Myometrial cell (primary cell): ENCODE measurements around the gene PNMA1. TPM values are rescaled to one million over a fixed set of nuclear protein-coding genes. Genes with fewer than 3 reads are reported as not detected.

Experiments
- total RNA-seq: library from RNA; depleted of rRNA; stranded (reverse); fragments of >200 nt; gene quantifications from 2 replicates; pipeline ENCODE4 v1.2.3, GENCODE V29; 2015

PNMA1 gene
- 24.5 and 26.2 TPM in 2 replicates for total RNA-seq

GRCh38 chr14:73713803-73714655, at the start of gene PNMA1:
PNMA1 (minus strand) TSS chr14:73714384; CDS start chr14:73713639, 745 bp downstream.

Other genes starting within 250 kb of the PNMA1 start
- gene RIOX1, start 223.5 kb downstream of the PNMA1 start, total RNA-seq: 11.2 and 14.9 TPM in 2 replicates
- gene ACOT1, start 177.2 kb downstream of the PNMA1 start, total RNA-seq: 41.3 and 41.5 TPM in 2 replicates
- not detected in 2 replicates for gene HEATR4, start 155.4 kb downstream of the PNMA1 start, total RNA-seq
- gene ACOT2, start 145.2 kb downstream of the PNMA1 start, total RNA-seq: 57.2 and 61.4 TPM in 2 replicates
- 0.53 and 1.2 TPM in 2 replicates for gene ACOT4, start 122.5 kb downstream of the PNMA1 start, total RNA-seq
- not detected in 2 replicates for gene ACOT6, start 101.9 kb downstream of the PNMA1 start, total RNA-seq
- gene DNAL1, start 69.4 kb downstream of the PNMA1 start, total RNA-seq: 5.5 and 9.6 TPM in 2 replicates
- gene PTGR2, start 137.4 kb upstream of the PNMA1 start, total RNA-seq: 4.6 and 6.2 TPM in 2 replicates
- gene ZNF410, start 172.5 kb upstream of the PNMA1 start, total RNA-seq: 54.5 and 60.8 TPM in 2 replicates
- 3.4 and 4.6 TPM in 2 replicates for gene FAM161B, start 235.7 kb upstream of the PNMA1 start, total RNA-seq
- gene COQ6, start 235.9 kb upstream of the PNMA1 start, total RNA-seq: 19.3 and 23.2 TPM in 2 replicates